HG02759 (cell line): Measurements from ENCODE around the gene ARHGEF17.

ENCODE experiments used
- ATAC-seq: cut with Tn5 transposase; IDR thresholded peaks from one replicate; pipeline ENCODE4 v1.9.1; 2021; ENCODE audit warnings: mild to moderate bottlenecking, moderate library complexity; ENCODE audit not compliant: unreplicated experiment

The ARHGEF17 gene

DNA sequence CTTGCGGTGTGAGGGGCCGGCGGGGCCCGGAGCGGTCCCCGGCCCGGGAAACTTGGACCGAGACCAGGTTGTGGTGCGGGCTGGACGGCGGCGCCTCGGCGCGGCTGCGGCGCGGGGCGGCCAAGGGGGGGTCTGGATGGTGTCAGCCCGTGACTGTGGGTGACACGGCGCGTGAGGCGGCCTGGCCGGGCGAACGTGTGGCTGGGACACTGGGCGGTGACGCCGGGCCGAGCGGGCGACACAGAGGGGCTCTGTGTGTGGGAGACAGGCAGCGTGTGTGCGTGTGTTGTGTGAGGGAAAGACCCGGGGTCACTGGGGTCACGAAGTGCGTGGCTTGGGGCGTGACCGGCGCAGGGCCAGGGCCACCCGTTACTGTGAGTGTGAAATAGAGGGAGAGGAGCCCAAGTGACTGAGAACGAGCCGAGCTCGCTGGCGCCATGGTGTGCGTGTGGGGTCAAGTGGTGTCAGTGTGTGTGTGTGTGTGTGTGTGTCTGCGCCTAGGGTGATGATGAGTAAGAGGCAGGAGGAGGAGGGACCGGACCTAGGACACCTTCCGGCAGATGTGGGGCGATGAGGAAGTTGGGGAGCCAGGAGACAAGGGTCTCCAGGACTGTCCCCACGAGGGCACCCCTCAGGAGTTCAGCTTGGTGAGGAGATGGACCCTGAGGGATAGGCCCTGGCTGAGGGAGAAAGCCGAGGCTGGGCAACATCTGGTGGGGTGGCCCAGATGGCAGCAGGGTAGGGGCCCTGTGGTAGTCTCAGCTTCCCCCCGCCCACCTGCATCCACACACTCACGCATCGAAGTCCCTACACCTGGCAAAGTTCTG, 68.9 kb downstream of the ARHGEF17 start:
- peak; percentile 20 for ATAC-seq

DNA sequence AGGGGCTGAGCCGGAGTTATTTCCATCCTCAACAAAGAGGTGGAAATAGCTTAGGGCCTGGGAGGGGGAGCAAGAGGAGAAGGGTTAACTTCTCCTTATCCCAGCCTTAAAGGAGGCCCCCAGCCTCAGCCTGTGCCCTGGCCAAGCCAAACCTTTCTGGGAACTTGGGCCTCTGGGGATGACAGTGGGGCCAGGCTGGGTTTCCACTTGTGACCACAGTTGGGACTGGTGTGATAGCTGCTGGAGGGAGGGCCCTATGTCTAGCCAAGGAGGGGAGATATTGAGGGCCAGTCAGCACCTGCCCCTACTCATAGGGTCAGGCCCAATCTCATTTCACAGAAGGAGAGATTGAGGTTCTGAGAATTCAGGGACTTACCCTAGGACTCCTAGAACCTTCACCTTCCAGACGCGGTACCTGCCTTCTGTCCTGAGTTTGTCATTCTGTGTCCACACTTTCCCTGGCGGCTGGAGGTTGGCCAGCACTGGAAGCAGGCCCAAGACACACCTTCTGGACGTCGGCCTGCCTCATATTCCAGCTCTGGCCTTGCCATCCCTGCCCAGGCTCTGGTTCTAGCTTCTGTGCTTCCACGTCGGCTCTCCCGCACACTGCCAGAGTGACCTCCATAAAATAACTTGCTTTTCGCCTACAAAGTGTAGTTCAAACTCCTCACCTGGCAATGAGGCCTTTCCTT, 71.3 kb downstream of the ARHGEF17 start:
- no peak for ATAC-seq

DNA sequence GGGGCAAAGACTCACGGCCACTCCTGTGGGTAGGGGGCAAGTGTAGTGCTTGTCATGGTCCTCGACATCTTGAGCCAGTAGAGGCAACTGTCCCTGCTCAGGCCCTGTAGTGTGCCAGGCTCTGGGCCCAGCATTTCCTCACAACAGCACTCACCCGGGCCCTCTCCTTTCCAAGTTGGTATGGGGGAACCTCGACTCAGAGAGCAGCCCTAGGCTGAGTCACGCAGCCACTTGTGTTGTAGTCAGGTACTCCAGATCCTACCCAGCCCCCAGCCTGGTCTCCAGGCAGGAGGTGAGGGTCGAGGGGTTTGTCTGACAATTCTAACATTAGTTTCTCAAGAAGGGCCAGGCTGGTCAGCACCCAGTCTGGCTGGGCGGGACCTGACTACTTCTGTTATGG, 72.3 kb downstream of the ARHGEF17 start:
- ATAC-seq, result no peak

DNA sequence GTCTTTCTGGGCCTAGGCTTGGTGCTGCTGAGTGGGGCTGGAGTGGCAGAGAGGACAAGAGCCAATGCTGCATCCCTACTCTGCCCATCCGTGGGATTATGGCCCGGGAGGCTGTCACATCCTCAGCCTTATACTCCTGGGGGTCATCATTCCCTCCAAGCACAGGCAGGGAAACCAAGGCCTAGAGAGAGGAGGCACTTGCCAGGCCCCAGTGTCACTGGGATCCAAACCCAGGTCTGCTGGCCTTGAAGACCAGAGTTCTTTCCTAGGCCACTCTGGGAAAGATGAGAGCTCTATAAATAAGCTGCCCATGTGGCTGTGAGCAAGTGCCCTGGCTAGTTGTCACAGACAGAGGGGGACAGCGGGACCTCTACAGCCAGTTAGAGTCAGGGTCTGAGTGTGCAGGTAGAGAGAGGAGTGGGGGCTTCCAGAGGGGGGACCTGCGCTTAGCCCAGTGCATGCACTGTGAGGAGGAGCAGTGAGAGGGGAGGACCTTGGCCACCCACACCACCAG, 72.9 kb downstream of the ARHGEF17 start:
- ATAC-seq, result no peak

DNA sequence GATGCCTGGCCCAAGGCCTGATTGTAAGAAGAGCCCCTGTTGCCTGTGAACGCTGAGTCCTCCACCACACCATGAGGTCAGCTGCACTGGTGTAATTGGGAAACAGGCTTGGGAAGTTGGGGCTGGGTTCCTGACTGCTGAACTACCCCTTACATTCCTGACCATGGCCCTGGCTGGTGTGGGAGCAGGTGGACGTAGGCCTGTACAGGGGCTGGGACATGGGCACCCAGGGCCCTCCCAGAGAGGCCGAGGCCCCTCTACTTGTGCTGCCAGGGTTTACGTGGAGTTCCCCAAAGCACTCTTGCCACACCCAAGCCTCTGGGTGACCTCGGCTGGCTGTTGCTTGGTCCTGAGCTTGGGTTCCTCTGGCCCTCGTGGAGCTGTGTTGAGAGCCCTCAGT, 73.5 kb downstream of the ARHGEF17 start:
- no peak for ATAC-seq

DNA sequence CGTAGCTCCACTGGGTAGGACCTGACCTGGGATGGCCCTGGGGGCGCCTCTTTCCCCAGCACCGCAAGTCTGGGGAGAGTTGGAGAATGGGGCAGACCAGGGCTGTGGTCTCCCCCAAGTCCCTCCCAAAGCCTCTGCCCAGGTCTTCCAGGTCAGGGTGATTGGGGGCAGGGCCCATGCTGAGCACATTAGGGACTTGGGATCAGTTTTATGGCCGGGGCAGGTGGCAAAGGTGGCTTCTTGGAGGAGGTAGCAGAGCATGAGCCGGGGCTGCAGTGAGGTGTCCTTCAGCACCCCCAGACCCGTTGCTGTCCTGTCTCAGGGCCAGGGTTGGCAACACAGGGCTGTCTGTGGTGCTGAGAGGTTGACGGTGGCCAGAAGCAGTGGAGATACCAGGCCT, 74.1 kb downstream of the ARHGEF17 start:
- ATAC-seq, result no peak

DNA sequence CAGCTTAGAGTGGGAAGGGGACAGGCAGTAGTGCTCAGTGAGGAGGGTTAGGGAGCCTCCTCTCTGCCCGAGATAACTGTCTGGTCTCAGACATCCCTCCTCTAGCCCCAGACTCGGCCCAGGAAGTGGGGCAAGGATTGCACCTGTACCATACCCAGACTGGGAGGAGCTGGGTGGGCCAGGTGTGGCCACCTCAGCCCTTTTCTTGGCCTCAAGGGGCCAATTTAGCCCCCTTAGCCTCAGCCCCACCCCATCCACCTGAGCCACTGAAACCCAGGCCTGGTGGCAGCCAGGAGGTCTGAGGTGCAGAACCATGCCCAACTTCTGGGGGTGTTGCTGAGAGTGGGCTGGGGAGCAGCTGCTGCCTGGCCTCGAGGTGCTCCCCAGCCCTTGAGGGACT, 74.7 kb downstream of the ARHGEF17 start:
- no peak for ATAC-seq

DNA sequence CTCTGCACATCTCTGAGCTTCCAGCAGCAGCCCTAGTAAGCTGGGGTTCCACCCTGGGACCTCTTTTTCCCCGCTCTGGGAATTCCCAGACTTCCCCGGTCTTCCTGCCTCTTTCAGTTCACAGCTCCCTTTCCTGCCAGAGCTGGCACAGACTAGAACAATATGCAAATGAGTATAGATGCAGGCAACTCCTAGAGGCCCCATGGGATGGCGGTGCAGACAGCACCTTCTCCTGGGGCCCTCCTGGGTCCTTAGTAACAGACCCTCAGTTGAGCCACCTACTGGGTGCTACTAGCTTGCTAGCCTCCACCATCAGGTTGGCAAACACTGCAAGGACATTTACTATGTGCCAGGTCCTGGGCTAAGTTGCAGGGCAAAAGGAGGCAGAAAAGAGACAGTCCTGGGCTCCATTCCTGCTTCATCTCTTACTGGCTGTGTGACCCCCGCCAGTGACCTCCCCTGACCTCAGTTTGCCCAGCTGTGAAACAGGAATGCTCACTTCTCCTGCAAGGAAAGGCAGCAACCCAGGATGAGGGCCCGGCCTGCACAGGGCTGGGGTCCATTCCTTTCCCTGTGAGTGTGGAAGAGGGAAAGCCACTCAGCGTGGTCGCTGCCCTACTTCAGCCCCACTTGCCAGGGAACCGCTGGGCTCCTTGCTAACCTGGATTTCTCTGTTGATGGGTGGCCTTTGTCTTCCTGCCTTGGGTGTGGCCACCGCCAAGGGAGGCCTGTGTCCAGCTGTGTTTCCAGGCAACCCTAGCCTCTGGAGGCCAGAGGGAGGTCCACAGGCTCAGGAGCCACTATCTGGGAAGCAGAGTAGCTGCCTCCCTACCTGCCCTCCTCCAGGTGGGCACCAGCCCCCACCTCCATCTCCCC, 75.4 kb downstream of the ARHGEF17 start:
- peak; percentile 21 for ATAC-seq

DNA sequence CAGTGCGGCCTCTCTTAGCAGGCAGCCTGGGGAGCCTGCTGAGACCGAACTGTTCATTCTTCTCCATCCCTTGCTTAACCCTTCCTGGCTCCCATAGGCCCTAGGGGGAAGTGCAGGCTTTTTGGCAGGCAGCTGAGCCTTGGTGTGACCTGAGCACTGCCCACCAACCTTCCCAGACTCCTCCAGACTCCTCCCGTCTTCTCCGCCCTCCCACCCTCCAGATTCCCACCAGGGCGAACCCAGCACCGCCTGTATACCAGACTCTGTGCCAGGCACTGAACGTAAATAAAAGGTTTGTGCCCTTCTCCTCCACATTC, 76.0 kb downstream of the ARHGEF17 start:
- ATAC-seq, result no peak

DNA sequence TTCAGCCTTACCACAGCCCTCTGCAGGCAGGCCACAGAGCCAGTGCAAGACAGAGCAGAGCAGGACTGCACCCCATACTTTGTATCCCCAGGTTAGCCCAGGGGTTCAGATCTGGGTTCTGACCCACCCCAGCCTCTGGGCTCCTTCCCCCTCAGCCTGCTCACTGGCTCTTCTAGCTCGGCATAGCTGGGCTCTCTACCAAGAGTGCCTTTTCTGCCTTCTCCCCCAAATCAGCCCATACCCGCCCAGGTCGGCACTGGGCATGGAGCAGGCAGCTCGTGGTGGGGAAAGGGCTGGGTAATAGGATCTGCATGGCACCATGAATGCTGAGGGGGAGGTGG, 76.4 kb downstream of the ARHGEF17 start:
- no peak for ATAC-seq

DNA sequence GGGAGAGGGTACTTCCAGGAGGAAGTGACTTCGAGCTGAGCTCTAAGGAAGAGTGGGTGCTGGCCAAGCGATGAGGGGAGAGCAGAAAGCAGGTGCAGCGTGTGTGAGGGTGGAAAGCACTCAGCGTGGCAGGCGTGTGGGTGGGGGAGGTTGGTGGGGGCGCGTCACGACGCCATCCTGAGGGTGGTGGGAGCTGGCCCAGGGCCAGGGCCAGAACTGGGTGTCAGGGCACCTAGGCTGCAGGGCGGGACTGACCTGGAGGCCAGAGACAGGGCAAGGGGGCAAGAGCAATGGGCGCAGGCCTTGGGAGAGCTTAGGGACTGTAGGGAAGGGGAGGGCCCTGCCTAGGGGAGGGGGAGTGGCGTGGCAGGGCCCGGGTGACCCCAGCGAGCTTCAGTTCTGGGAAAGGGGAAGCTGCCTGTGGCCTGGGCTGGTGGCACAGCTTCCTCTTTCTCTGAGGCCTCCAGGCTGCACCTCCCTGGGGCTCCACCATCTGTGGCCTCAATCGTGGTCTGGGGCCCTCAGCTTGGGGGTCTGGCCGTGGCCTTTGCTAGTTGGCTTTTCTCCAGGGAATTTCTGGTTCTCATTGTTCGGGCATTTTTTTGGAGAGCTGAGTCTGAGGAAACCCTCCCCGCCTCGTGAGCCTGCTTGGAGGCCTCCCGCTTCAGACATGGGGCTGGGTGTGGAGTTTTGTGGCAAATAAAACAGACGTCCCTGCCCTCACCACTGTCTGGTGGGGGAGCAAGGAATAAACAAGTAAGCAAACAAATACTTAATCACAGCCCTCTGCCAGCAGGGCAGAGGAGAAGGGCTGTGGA, 77.0 kb downstream of the ARHGEF17 start:
- peak; percentile 59 for ATAC-seq

DNA sequence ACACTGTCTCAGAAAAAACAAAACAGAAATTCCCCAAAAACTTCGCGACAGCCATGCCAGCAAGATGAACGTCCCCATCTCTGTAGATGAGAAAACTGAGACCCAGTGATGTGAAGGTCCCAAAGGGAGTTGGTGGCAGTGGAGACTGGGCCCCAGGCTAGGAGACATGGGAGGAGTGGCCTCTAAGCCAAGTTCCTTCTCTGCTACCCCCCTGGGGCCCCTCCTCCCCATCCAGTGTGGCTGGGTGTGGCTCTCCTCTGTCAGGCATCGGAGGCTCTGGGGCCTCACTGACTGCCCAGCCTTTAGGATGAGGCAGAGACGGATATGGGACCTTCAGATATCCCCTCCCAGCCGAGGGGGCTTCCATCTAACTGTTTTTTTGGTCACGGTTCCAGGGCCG, 77.9 kb downstream of the ARHGEF17 start:
- ATAC-seq, result no peak

DNA sequence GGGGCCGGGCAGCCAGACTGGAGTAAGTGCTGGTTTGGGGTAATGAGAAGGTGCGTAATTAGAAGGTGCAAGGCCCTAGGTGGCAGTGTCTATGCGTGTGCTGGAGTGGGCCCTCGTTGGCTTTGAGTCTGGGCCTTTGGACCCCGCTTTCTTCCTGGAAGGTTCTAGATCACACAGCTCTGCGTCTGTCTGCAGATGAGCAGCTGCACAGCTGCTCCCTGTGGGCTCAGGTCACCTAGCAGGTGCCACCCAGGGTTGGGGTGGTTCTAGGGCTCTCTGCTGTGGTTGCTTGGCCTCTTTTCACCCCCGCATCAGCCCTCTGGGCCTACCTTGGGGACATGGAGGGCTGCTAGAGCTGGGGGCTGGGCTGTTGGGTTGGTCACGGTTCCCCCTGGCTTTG, 78.5 kb downstream of the ARHGEF17 start:
- no peak for ATAC-seq

DNA sequence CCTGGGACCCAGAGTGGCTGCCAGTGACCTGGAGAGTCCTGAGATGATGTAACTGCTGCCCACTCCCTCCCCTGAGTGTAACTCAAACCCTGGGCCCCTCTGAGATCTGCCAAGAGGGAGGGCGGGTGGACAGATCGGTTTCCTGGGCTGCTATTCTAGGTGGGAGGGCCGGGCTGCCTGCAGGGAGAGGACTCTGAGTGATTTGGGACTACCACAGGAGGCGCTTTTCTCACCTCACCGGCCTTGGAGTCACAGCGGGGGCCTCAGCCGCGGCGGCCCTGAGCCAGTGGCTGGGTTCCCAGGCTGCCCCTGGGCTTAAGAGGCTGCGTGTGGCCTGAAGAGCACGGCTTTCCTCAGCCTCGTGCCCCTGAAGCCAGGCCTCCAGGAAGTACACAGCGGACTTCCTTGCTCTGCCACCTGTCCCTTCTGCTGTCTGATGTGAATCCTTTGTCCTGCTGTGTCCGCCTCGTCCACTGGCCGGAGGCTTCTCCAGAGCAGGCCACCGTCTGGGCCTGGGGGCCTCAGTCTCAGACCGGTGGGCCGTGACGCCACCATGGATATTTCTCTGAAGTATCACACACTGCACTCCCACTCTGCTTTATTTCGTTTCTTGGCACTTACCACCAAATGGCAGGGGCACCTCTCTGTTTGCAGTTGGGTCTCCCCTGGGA, 79.7 kb downstream of the ARHGEF17 start:
- no peak for ATAC-seq

DNA sequence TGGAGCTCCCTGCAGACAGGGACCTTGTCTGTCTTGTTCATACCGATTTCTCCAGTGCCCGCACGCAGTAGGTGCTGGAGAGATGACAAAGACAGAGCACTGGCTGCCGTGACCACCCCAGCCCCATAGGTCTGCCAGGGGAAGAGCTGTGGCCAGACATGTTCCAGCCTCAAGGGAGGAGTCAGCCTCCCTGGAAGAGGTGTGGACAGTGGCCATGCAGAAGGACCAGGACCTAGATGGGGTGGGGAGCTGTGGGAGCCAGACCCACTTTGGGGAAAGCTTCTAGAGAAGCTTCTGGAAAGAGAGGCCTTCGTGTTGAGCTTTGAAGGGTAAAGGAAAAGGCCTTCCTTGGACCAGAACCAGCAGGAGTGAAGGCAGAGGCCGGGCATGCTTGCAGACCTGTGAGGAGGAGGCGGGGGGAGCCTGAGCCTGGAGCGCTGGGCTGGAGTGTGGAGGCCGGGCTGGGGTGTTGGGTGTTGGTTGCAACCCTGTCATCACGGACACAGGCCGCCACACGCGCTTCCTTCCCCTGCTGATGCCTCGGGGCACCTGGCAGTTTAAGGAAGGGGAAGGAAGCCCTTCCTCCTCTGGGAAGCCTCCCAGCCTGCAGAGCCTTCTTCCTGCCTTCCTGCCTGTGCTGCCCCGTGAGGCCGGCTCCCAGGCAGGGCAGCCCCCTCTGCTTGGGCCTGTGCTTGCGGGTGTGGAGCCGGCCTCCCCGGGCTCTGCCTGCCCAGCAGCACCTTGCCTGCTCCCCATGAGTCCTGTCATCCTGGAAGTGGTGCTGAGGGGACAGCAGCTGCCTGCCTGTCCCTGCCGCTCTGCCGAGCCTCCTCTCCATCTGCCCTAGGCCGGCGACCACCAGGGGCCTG, 80.4 kb downstream of the ARHGEF17 start:
- ATAC-seq, result no peak

DNA sequence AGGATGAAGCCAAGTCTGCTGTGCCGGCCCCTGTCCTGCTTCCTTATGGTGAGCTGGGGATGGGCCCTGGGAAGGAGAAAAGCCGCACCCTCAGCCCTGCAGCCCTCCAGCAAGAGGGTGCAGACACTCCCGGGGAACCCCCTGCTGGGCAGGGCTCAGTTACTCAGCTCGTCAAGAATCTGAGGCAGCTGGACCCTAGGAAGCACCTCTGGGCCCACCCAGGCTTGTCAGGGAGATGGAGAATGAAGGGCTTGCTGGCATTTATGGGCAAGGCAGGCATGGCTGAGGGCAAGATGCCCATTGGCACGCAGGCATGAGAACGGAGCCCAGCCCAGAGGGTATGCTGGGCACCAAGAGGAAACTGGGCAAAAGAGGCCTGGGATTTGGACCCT, 81.1 kb downstream of the ARHGEF17 start:
- ATAC-seq, result no peak

DNA sequence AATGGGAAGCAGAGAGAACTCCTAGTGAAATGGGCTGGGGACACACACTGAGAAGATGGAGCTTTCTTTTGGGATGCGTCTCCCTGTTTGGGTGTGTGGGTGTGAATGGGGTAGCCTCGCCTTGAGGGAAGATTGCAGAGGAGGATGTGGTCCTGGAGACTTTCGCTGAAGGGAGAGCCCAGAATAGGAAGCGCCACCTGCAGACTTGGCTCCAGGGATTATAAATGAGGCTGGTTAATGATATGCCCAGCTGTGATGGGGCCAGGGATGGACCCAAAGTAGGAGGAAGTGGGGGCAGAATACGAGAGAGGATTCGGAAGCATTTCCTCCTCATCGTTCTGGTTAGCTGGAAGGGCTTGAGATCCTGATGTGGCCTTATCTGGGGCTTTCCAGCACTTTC, 81.8 kb downstream of the ARHGEF17 start:
- ATAC-seq, result no peak

DNA sequence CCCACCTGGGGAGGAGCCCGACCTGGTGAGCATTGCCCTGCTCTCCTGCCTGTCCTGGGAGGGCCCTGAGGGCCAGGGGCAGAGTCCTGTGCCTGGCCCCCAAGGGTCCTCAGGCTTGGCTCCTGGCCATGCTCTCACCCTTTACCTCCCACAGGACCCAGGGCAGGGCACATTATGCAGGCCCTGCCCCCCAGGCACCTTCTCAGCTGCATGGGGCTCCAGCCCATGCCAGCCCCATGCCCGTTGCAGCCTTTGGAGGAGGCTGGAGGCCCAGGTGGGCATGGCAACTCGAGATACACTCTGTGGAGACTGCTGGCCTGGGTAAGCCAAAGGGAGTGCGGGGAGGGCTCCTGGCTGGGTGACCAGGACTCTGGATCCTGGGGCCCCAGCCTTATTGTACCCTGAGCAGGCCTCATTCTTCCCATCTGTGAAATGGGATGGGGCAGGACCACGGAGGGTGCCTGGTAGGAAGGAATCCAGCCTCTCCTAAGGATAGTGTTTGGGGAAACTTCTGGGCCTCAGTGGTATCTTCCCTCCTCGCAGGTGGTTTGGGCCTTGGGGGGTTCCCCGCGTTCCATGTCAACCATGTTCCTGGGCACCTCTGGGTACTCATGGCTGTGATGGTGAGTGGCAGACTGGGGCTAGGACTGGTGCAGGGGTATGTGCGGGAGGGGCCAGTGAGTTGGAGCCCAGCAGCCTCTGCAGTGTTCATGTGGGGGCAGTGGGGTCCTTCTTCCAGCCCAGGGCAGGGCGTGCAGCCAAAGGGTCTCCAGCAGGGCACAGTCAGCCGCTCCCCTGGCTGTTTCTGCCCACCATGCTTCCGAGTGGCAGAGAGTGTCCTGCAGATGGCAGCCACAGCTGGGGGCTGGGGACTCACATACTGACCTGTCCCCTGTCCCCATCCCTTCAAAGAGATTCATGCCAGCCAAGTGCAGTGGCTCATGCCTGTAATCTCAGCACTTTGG, 82.8 kb downstream of the ARHGEF17 start:
- no peak for ATAC-seq
